Measurements from ENCODE around the gene OAF. TPM values are rescaled to one million over a fixed set of nuclear protein-coding genes. Genes with fewer than 3 reads are reported as not detected.

OAF gene
- total RNA-seq, 1 experiment from 2014 or later = 32.3 TPM

GRCh38 chr11:120279502-120279901 is 68.7 kb downstream of the OAF start:
- ChIA-PET POLR2A (no interaction called here), RAD21 (ENCODE audit: low non-redundant PET in 1 of 2, low total read pairs in 2 of 2, uncharacterized antibody in 2 of 2, unreplicated experiment in 2 of 2) (no interaction called here), CTCF (no interaction called here)
- Histone ChIP-seq H3K79me2 (ENCODE audit: insufficient read depth, low read length) (no peaks in the 10 kb centered on the region), H3K9me2 (ENCODE audit: insufficient read depth) (no peaks in the 10 kb centered on the region), H3K9me3 (ENCODE audit: control insufficient read depth in 1 of 2, insufficient read depth in 1 of 2, low read depth in 1 of 2, low read length in 2 of 2) (no peaks in the 10 kb centered on the region), H4K20me1 (ENCODE audit: insufficient read depth) (no peaks in the 10 kb centered on the region), H3K27ac (ENCODE audit: low read depth, low read length) (no peak overlapping the region), H3K36me3 (ENCODE audit: control insufficient read depth in 1 of 2, insufficient read depth in 2 of 2, low read length in 2 of 2) (no peaks in the 10 kb centered on the region), H3K4me1 (ENCODE audit: control insufficient read depth in 1 of 2, insufficient read depth in 2 of 2, low read length in 2 of 2) (no peaks in the 10 kb centered on the region; a peak in 1 of 4 replicates), H3K4me3 (replicated peaks in 1 of 2; ENCODE audit: low read depth in 1 of 2, low read length in 2 of 2) (no peak overlapping the region), H3K9ac (ENCODE audit: low read length) (no peak overlapping the region), H2AFZ (ENCODE audit: low read depth, low read length, poor library complexity, severe bottlenecking) (no peak overlapping the region), H3K27me3 (ENCODE audit: insufficient read depth, low read length) (no peaks in the 10 kb centered on the region), H3K4me2 (ENCODE audit: low read length) (no peak overlapping the region)
- intact Hi-C loops (cut with micrococcal nuclease) = no loop called here
- DNase-seq (ENCODE audit: low read depth, low spot score) (no peak), ATAC-seq (no peak)
- TF ChIP-seq, protein P1, sequence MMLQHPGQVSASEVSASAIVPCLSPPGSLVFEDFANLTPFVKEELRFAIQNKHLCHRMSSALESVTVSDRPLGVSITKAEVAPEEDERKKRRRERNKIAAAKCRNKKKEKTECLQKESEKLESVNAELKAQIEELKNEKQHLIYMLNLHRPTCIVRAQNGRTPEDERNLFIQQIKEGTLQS (IDR thresholded peaks at IDR 0.05) = no peak
- TF ChIP-seq ZFX (IDR thresholded peaks at IDR 0.05) (no peak), CEBPB (IDR thresholded peaks at IDR 0.05; ENCODE audit: low read depth) (no peak), ELF1 (IDR thresholded peaks at IDR 0.05; ENCODE audit: borderline replicate concordance, low read depth) (no peak), JUND (IDR thresholded peaks at IDR 0.05) (no peak), POLR2A (IDR thresholded peaks at IDR 0.05; ENCODE audit: borderline replicate concordance, extremely low read depth, insufficient read depth, insufficient read length) (no peak)
- TF ChIP-seq, protein P2, sequence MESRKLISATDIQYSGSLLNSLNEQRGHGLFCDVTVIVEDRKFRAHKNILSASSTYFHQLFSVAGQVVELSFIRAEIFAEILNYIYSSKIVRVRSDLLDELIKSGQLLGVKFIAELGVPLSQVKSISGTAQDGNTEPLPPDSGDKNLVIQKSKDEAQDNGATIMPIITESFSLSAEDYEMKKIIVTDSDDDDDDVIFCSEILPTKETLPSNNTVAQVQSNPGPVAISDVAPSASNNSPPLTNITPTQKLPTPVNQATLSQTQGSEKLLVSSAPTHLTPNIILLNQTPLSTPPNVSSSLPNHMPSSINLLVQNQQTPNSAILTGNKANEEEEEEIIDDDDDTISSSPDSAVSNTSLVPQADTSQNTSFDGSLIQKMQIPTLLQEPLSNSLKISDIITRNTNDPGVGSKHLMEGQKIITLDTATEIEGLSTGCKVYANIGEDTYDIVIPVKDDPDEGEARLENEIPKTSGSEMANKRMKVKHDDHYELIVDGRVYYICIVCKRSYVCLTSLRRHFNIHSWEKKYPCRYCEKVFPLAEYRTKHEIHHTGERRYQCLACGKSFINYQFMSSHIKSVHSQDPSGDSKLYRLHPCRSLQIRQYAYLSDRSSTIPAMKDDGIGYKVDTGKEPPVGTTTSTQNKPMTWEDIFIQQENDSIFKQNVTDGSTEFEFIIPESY (IDR thresholded peaks at IDR 0.05; ENCODE audit: extremely low read depth, insufficient replicate concordance, low read length) = no peak
- BruUV-seq (replicated peaks) = no TSS peak

Other genes with a start within 250 kb of the OAF start
- gene TRIM29, start 72.9 kb upstream of the OAF start, total RNA-seq (2021; ENCODE audit: unreplicated experiment) = 0.54 TPM
- gene POU2F3, start 29.1 kb downstream of the OAF start, total RNA-seq (2021; ENCODE audit: unreplicated experiment) = 0.15 TPM
- gene TLCD5, start 114.3 kb downstream of the OAF start, total RNA-seq (2021; ENCODE audit: unreplicated experiment) = 9.1 TPM
- gene ARHGEF12, start 125.4 kb downstream of the OAF start, total RNA-seq (2021; ENCODE audit: unreplicated experiment) = 81.4 TPM

Data from HCT116 (cell line).